Transverse colon (tissue), 3 donors: Measurements from ENCODE around the gene VMAC.

Source experiments
- CTCF ChIP-seq, 5 experiments: fragments of 200-600 bp in 3 of 5; fragments of 450-650 bp in 2 of 5; sonication (generic) in 3 of 5; IDR thresholded peaks; 1 replicate in 2 of 5; 2 replicates in 3 of 5; pipeline ENCODE4 v1.5.1; 2016 to 2017; ENCODE audit warnings: antibody characterized with exemption in 5 of 5, inconsistent platforms in 3 of 5, mild to moderate bottlenecking in 2 of 5, moderate library complexity in 1 of 5
- EP300 ChIP-seq: sonication (generic); formaldehyde crosslinking; IDR thresholded peaks from one replicate; pipeline ENCODE4 v1.6.1; 2017; ENCODE audit warnings: antibody characterized with exemption, low read depth
- POLR2A ChIP-seq: fragments of 450-650 bp; IDR thresholded peaks from one replicate; pipeline ENCODE4 v1.6.1; 2016; ENCODE audit warnings: antibody characterized with exemption, mild to moderate bottlenecking, moderate library complexity

GRCh38 chr19:5937550-5937949 is 32.9 kb downstream of the VMAC start:
- TF ChIP-seq EP300 (no peak), CTCF (IDR thresholded peaks at IDR 0.05) (no peak), POLR2A (no peak)
